H1 (cell line): ENCODE measurements around the gene ENAH. TPM values are rescaled to one million over a fixed set of nuclear protein-coding genes. Genes with fewer than 3 reads are reported as not detected.

Experiments used
- CHD7 ChIP-seq: fragments of 300-600 bp; sonication (generic); IDR thresholded peaks from 2 replicates; pipeline ENCODE4 v1.7.1; 2012; ENCODE audit warnings: low read length, moderate library complexity, mild to moderate bottlenecking, inconsistent platforms; ENCODE audit not compliant: insufficient replicate concordance
- polyA plus RNA-seq, 7 experiments: library from polyadenylated mRNA; depleted of rRNA in 3 of 7; stranded (reverse) in 5 of 7; unstranded in 2 of 7; fragments of >200 nt in 5 of 7; fragments of 200-250 nt in 2 of 7; gene quantifications; 1 replicate in 5 of 7; 2 replicates in 1 of 7; 4 replicates in 1 of 7; pipeline versions ENCODE4 v1.2.1 to v1.2.3, GENCODE V29; 2011 to 2013; ENCODE audit warnings: missing spikeins in 2 of 7, mixed read lengths in 2 of 7
- total RNA-seq: library from RNA; stranded (reverse); fragmentation: NEBNext Ultra II Directional; extraction: Animal tissue kit (Norgen Biotek cat#: 25700); gene quantifications from 2 replicates; pipeline ENCODE4 v1.2.1, GENCODE V29; 2021

The ENAH gene
- total and polyA plus RNA-seq, 2 of the 8 experiments (the other 6 are each of a cell fraction or from before 2014, with no cell fraction given) = 39.1 to 335 TPM

GRCh38 chr1:225650179-225650578, 2.7 kb downstream of the ENAH start (continued):
- TF ChIP-seq CHD7 = no peak
- TF ChIP-seq, all 59 proteins: peak for 0
